Measurements from ENCODE around the gene KIF26B. TPM values are rescaled to one million over a fixed set of nuclear protein-coding genes. Genes with fewer than 3 reads are reported as not detected.

KIF26B gene
- total RNA-seq, 4 donors from 2014 or later: 2.4 to 6.7 (median 6.1) TPM

- no peak overlapping the region for H3K4me3 ChIP-seq (replicated peaks in 1 of 3)
- TF ChIP-seq CTCF (IDR thresholded peaks at IDR 0.05) (no peak), POLR2A (IDR thresholded peaks at IDR 0.05) (no peak)
- no peak for DNase-seq
- H3K36me3 ChIP-seq: no peaks in the 10 kb centered on the region
- intact Hi-C loops (cut with DNase I): no loop called here
- no peaks in the 10 kb centered on the region for H3K4me1 ChIP-seq
- WGBS, 2 donors: 90 to 96% methylated on average over 1 of the region's 1 CpG
- no peaks in the 10 kb centered on the region for H3K9me3 ChIP-seq
- no peak overlapping the region for H3K27ac ChIP-seq
- H3K27me3 ChIP-seq: no peaks in the 10 kb centered on the region
These were observed 313.0 kb downstream of the KIF26B start for GRCh38 chr1:245467804-245468203.

GRCh38 chr1:245469006-245469405, 314.2 kb downstream of the KIF26B start:
- intact Hi-C loops (cut with DNase I): no loop called here
- Histone ChIP-seq H3K36me3 (no peaks in the 10 kb centered on the region), H3K4me1 (no peaks in the 10 kb centered on the region), H3K27me3 (no peaks in the 10 kb centered on the region), H3K27ac (no peak overlapping the region), H3K9me3 (no peaks in the 10 kb centered on the region), H3K4me3 (replicated peaks in 1 of 3) (no peak overlapping the region)
- DNase-seq: no peak
- no peak for TF ChIP-seq POLR2A (IDR thresholded peaks at IDR 0.05)
- no peak for TF ChIP-seq CTCF (IDR thresholded peaks at IDR 0.05)
- WGBS, 2 donors: 69 to 73% methylated on average over 6 of the region's 6 CpGs

- WGBS, 2 donors: 91% methylated on average over 6 of the region's 6 CpGs
- no peak overlapping the region for H3K27ac ChIP-seq
- H3K4me3 ChIP-seq (replicated peaks in 1 of 3): no peak overlapping the region
- intact Hi-C loops (cut with DNase I): no loop called here
- no peaks in the 10 kb centered on the region for H3K36me3 ChIP-seq
- no peaks in the 10 kb centered on the region for H3K27me3 ChIP-seq
- no peak for DNase-seq
- H3K4me1 ChIP-seq: no peaks in the 10 kb centered on the region
- H3K9me3 ChIP-seq: no peaks in the 10 kb centered on the region
- TF ChIP-seq POLR2A (IDR thresholded peaks at IDR 0.05): no peak
- no peak for TF ChIP-seq CTCF (IDR thresholded peaks at IDR 0.05)
These were observed 314.9 kb downstream of the KIF26B start for GRCh38 chr1:245469734-245470133.

- Histone ChIP-seq H3K4me1 (no peaks in the 10 kb centered on the region), H3K27me3 (no peaks in the 10 kb centered on the region), H3K27ac (no peak overlapping the region), H3K36me3 (no peaks in the 10 kb centered on the region), H3K4me3 (replicated peaks in 1 of 3) (no peak overlapping the region), H3K9me3 (no peaks in the 10 kb centered on the region)
- whole genome bisulfite sequencing, 2 donors: 91 to 92% methylated on average over 7 of the region's 7 CpGs
- TF ChIP-seq CTCF (IDR thresholded peaks at IDR 0.05) (no peak), POLR2A (IDR thresholded peaks at IDR 0.05) (no peak)
- intact Hi-C loops (cut with DNase I): no loop called here
- no peak for DNase-seq
These were observed 320.3 kb downstream of the KIF26B start for GRCh38 chr1:245475126-245475525.

- H3K36me3 ChIP-seq: no peaks in the 10 kb centered on the region
- H3K27me3 ChIP-seq: no peaks in the 10 kb centered on the region
- no peak for DNase-seq
- TF ChIP-seq CTCF (IDR thresholded peaks at IDR 0.05) (no peak), POLR2A (IDR thresholded peaks at IDR 0.05) (no peak)
- H3K4me3 ChIP-seq (replicated peaks in 1 of 3): no peak overlapping the region
- no peak overlapping the region for H3K27ac ChIP-seq
- H3K9me3 ChIP-seq: no peaks in the 10 kb centered on the region
- 83 to 86% methylated on average over 6 of the region's 6 CpGs for WGBS, 2 donors
- intact Hi-C loops (cut with DNase I): no loop called here
- H3K4me1 ChIP-seq: no peaks in the 10 kb centered on the region
These were observed 321.3 kb downstream of the KIF26B start for GRCh38 chr1:245475961-245476516.
